HG03342 (cell line): ENCODE data around the gene C1D.
A peak's percentile ranks its signal among the peaks of the same experiment; 100 is the strongest.
"Not testable (repeated sequence)": the region's sequence is repeated elsewhere in the genome, so short reads cannot be mapped to it uniquely, and the experiment has no call there.

Experiments
- ATAC-seq: cut with Tn5 transposase; IDR thresholded peaks from one replicate; pipeline ENCODE4 v1.9.1; 2021; ENCODE audit warnings: mild to moderate bottlenecking, moderate library complexity; ENCODE audit not compliant: unreplicated experiment

The C1D gene, protein sequence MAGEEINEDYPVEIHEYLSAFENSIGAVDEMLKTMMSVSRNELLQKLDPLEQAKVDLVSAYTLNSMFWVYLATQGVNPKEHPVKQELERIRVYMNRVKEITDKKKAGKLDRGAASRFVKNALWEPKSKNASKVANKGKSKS

DNA sequence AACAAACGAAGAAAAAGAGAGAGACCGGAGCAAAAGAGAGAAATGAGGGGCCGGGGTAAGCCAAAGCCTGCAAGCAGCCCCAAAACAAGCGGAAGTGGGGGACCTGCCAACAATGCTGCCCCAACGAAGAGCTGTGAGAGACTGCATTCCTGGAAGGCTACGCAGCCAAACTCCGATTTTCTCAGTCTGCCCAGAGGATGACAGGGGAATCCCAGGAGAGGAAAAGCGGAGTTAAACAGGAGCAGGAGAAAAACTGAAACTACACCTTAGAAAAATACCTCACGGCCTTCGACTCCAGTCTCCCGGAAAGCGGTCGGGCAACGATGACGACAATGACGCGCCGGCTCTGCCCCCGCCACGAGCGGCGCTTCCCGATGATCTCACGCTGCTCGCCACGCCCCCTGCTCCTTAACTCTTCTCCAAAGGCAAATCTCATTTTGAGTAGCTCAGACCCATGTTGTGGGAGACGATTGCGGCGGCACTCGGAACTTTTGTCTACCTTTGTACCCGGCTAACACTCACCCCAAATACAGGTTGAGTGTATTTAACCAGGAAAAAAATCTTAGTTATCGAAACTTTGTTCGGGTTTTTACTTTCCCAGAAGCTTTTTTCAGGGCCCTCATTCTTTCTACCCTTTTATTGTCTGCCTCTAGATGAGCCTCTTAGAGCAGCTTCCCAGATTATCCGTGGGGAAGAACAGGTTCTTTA lies at the start of gene C1D:
TSS of gene C1D (minus strand) at position 325 of the 708 bp plus-strand sequence. CDS start 15,694 bp downstream, outside the sequence.
- peak; percentile 97 for ATAC-seq

DNA sequence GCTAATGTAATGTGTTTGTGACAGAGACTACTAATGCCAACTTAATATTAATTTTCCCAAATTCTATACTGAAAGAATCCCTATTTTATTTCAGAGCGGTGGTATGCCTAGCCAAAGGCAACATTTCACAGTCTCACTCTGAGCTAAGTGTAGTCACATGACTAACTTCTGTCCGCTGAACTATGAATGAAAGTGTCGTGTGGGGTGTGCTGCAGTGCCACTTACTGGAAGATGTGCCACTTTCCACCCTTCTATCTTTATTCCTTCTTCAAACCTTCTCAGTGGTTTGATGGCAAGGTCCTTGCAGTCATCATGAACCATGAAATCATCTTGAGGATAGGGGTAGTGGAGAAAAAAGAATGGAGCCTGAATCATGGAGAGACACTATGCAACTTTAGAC lies 47.3 kb upstream of the C1D start:
- no peak for ATAC-seq

DNA sequence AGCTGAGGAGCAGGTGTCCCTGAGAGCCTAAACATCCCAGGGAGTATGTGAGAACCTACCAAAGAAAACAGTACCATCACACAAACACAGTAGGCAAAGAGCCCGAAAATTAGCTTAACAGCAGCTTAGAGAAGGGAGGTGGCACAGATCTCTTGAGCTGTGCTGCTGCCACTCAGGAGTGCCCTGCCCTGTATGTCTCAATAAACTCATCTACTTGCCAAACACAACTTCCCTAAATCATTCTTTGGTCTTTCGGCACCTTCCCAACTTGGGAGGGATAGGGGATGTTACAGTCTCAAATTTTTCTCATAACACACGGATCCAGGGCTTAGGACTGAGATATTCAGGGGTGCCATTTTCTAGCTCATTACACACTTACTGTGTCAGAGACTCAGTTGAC lies 45.3 kb upstream of the C1D start:
- ATAC-seq: no peak

DNA sequence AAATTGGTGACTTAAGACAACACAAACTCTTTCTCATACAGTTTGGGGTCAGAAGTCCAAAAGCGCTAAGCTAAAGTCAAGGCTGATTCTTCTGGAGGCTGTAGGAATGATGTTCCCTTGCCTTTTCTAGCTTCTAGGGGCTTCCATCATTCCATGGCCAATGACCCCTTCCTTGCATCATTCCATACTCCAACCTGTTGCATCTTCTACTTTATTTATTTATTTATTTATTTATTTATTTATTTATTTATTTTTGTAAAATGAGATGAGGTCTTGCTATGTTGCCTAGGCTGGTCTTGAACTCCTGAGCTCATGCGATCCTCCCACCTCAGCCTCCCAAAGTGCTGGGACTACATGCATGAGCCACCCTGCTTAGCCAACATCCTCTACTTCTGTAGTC lies 44.7 kb upstream of the C1D start:
- no peak for ATAC-seq

DNA sequence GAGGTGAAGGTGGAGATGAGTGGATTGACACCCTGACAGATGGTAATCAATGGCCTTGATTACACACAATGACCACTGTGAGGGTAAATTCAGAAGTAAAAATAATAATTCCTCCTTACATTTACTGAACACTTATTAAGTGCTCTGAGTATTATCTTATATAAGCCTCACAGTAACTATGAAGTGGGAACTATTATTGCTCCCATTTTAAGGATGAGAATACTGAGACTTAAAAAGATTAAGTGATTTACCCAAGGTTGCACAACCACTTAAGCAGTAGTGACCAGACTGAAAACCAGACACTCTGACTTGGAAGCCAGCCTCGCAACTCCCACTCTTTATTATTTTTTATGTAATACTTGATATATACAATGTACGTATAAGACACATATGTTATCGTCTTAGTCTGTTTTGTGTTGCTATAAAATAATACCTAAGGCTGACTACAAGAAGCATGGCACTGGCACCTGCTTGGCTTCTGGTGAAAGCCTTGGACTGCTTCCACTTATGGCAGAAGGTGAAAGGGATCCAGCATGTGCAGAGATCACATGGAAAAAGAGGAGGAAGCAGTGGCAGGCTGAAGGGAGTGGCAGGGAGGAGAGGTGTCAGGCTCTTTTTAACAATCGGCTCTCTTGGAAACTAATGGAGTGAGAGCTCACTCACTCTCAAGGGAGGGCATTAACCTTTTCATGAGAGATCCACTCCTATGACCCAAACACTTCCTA lies 41.5 kb upstream of the C1D start:
- no peak for ATAC-seq

DNA sequence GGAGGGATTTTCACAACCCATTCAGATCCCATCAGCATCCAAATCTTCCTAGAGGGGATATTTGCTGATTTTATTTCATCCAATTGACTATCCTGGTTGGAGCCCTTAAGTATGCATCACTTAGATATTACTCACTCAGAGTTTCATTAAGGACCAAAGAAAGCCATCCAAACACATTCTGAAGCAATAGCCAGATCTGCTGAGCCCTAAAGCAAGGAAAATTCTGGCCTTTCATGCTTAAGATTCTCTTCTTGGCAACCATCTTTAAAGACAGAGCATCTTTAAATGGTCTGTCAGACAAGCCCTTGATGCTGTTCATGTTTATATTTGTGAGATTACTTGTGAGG lies 40.9 kb upstream of the C1D start:
- no peak for ATAC-seq

DNA sequence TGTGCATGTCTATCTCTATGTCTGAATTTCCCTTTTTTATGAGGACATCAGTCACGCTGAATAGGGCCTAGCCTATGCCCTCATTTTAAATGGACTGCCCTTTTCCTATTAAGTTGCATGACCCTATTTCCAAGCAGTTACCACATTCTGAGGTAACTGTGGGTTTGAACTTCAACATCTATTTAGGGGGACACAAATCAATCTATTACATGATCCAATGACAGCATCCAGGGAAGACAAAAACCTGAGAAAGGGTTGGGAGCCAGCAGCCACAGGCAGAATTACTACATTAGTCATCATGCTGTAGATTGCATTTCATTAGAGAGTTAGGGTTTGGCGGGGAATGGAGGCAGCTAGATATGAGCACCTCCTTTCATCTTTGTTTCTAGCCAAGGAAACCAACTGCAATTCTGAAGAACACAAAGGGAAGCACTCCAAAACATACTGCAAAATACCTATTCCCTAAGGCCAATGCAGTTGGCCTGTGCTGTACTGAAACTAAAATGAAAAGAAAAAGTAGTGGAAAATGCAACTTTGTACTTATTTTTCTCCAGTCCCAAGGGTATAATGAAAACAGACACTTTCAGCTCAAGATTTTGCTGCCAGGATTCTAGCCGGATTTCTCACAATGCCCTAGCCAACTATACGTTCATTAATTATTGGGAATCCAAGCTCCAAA lies 40.4 kb upstream of the C1D start:
- ATAC-seq: no peak

DNA sequence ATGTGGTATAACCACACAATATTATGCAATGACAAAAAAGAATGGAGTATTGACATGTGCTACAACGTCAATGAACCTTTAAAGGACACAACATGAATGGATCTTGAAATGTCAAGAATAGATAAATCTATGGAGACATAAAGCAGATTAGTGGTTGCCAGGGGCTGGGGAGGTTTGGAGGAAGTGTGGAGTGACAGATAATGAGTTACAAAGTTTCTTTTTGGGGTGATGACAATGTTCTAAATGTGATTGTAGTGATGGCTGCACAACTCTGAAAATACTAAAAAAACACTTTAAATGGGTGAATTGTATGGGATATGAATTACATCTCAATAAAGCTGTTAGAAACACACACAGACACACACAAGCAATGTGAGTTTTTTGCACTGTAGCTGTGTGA lies 37.4 kb upstream of the C1D start:
- ATAC-seq: no peak

DNA sequence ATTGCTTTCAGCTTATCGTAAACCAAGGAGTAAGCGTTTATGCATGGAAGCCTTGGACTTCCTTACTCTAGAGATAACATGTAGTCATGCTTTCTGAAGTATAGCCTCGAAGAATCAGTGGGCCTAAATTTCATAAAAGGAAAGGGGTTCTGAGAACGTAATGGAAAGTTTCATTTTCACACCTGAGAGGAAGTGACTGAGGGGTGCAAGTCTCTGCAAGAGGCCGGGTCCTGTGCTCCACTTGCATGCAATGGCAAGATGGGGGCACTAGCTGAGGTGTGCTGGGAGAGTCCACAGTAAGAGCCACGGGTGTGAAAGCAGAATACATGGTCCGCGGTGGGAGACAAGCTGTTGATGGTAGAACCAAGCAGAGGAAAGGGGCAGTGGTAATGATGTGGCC lies 36.5 kb upstream of the C1D start:
- no peak for ATAC-seq

DNA sequence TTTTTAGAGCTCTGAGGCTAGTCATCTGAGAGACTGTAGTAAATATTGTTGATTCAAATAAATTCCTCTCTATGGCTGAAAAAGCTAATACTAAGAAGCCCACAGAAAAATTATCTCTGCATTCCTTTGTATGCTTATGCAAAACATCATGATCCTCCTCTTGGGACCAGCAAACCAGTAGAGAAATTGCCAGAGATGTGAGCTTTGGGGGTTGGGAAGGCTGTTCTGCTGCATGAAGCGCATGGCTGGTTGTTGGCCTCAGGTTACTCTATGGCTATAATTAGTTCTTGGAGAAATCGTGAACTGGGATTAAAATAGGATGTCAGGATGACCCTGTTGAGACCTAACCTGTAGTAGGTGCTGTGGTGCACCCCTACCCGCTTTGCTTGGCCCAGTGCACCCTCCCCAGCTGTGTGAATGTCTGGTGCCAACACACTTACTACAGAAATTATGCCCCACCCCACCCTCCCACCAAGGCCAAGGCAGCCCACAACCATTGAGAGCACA lies 35.5 kb upstream of the C1D start:
- no peak for ATAC-seq

DNA sequence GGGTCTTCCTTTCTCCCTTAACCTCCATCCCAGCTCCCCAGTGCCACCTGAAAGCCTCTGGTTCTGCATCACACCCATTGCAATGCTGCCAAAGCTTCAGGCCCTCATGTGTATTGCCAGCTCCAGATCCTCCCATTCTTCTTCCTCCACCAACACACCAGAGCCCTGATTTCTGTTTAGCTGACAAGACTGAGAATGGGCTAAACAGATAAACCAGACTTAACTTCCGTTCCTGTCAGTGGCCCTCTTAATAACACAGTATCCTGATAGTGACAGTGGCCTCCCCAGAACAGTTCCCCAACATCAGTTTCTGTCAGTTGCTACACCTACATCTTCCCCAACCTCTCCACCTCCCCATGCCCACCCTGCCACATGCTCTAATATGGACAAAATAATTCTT lies 31.3 kb upstream of the C1D start:
- ATAC-seq: no peak

DNA sequence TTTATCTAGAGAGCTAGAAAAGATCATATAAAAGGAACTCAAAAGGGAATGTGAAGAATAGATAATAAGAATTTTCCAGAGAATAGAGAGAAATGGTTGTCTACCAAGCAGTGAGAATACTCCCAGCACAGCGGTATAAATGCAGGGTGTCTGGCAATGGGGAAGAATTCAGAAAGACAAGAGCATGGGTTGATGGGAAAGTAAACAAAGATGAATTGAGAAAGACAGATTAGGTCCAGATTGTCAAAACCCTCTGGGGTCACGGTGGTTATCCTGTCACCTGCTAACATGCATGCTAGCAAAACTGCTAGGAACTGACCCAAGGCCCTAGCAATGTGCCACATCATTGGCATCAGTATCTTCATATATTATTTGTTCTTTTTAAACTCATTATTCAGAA lies 30.8 kb upstream of the C1D start:
- no peak for ATAC-seq

DNA sequence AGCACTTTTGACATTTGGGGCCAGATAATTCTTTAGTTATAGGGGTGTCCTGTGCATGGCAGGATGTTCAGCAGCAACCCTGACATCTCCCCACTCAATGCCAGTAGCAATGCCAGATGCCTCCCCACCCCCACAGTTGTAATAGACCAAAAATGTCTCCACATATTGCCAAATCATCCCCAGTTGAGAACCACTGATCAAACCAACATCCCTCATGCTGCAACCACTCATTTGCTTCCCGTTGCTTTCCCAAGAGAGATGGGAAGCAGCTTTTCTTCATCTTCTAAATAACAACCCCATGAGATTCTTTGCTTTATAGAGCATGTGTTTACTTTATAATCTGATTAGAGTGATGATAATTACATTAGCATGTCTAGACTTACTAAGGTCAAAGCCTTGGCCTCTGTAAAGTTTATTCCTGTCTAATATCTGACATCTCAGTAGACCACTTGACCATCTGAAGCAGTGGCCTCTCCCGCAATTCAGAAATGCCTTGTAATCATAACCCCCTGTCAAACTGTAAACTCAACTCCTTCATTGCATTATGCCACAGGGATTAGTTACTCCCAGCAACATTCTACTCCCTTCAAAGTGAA lies 28.7 kb upstream of the C1D start:
- no peak for ATAC-seq

DNA sequence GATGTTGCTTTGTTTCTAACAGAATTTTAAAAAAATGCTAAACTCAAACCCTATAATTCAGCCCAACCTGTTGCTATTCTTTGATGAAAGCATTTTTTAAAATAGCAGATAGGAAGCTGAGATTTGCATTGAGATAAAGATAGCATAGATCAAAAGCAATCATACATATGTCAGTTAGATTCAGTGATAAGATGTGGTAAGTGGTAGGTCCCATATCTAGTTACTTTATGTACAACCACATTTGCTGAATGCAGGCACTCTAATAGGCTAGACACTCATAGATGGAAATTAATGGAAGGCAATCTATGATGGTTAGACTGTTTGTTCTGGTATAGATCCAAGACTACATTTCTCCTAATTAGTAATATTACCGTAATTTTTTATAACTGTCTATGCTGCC lies 27.2 kb upstream of the C1D start:
- no peak for ATAC-seq

DNA sequence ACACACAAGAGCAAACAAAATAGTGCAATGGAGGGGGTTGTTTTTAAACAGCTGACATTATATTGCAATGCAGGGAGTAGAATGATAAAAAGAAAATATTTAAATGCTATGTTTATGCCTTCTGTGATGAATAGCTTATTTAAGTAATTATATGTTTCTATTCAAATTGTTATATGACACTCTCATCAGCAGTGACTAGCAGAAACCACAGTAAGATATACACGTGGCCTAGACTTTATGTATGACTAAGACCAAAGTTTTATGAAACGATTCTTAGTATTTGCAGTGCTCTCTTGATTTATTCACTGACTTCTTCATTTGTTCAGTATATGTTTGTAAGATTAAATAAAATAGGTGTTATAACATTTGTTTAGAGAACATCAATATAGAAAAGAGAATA lies 26.1 kb upstream of the C1D start:
- ATAC-seq: no peak

DNA sequence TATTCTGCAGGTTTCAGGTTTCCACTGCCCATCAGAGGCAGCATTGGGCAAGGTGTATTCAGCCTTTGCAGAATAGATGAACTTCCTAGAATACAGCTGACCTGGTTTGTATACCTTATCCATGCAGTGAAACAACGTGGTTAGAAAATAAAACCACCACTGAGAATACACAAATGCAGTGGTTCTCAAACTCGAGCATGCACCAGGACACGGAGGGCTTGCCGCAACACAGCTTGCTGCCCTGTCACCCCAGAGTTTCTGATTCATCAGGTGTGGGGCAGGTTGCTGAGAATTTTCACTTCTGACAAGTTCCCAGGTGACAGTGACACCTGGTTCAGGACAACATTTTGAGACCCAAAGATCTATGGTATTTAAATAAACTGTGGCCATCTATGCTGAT lies 23.4 kb upstream of the C1D start:
- no peak for ATAC-seq

DNA sequence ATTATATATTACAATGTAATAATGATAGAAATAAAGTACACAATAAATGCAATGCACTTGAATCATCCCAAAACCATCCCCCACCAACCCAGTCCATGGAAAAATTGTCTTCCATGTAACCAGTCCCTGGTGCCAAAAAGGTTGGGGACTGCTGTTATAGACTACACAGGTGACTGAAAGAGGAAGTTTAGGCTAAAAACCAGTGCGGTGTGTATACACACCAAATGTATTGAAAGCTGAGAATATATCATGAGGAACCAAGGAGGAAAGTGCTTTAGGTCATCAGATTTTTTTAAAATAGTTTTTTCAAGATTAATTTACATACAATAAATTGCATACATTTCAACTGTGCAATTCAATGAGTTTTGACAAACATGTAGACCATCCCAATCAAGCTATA lies 20.5 kb upstream of the C1D start:
- no peak for ATAC-seq

DNA sequence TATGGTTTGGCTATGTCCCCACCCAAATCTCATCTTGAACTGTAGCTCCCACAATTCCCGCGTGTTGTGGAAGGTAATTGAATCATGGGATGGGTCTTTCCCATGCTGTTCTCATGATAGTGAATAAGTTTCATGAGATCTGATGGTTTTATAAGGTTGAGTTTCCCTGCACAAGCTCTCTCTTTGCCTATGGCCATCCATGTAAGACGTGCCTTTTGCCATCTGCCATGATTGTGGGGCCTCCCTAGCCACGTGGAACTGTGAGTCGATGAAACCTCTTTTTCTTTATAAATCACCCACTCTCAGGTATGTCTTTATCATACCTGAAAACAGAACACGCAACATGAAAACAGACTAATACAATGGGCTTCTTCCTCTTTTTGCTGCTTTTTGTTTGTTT lies 11.2 kb upstream of the C1D start:
- ATAC-seq: no peak

DNA sequence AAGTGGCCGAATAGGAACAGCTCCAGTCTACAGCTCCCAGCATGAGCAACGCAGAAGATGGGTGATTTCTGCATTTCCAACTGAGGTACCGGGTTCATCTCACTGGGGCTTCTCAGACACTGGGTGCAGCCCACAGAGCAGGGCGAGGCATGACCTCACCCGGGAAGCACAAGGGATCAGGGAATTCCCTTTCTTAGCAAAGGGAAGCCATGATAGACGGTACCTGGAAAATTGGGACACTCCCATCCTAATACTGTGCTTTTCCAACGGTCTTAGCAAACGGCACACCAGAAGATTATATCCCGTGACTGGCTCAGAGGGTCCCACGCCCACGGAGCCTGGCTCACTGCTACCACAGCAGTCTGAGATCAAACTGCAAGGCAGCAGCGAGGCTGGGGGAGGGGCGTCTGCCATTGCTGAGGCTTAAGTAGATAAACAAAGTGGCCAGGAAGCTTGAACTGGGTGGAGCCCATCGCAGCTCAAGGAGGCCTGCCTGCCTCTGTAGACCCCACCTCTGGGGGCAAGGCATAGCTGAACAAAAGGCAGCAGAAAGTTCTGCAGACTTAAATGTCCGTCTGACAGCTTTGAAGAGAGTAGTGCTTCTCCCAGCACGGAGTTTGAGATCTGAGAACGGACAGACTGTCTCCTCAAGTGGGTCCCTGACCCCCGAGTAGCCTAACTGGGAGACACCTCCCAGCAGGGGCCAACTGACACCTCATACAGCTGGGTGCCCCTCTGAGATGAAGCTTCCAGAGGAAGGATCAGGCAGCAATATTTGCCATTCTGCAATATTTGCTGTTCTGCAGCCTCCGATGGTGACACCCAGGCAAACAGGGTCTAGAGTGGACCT lies 1.2 kb upstream of the C1D start:
- ATAC-seq: not testable (repeated sequence)

DNA sequence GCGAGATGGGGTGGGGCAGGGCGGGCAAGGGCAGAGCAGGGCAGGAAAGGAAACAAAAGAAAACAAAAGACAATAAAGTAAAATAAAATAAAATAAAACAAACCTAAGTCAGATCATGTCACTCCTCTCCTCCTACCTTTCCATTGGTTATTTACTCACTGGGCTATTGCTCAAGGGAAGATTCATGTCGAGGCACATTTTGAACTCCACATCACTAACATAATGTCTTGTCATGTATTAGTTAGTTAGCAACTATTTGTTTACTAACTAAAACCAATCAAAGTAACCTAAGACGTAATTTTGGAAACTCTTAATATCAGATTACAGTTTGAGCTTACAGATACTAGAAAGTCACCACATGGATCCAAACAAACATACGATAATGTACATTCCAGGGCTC lies 2.2 kb downstream of the C1D start:
- ATAC-seq: no peak
